NCI-H82 (cell line): ENCODE data around the gene U2AF2.
A peak's percentile ranks its signal among the peaks of the same experiment; 100 is the strongest.

Source experiments
- DNase-seq: peaks from one replicate; lab custom pipeline; 2025; lab: John Stamatoyannopoulos, UW

The U2AF2 gene

GRCh38 chr19:55654868-55655647 is at the start of gene U2AF2:
U2AF2 (plus strand) TSS chr19:55655035; CDS start chr19:55655105, 70 bp downstream.
- peak; percentile 95 for DNase-seq

GRCh38 chr19:55605207-55605636 is 49.6 kb upstream of the U2AF2 start:
- DNase-seq = peak; percentile 99

GRCh38 chr19:55605637-55606470 is 49.0 kb upstream of the U2AF2 start, which contains the start of gene ZNF865:
ZNF865 (plus strand) TSS chr19:55605647; CDS start chr19:55613619, 7,972 bp downstream.
- DNase-seq = peak; percentile 93

- DNase-seq = no peak
These were observed 48.4 kb upstream of the U2AF2 start for GRCh38 chr19:55606471-55606787.

GRCh38 chr19:55606817-55607216 is 48.0 kb upstream of the U2AF2 start:
- DNase-seq = no peak

- no peak for DNase-seq
These were observed 45.5 kb upstream of the U2AF2 start for GRCh38 chr19:55609326-55609725.

- DNase-seq = no peak
These were observed 43.4 kb upstream of the U2AF2 start for GRCh38 chr19:55611300-55611982.

GRCh38 chr19:55611983-55612645 is 42.7 kb upstream of the U2AF2 start:
- no peak for DNase-seq

- no peak for DNase-seq
These were observed 41.4 kb upstream of the U2AF2 start for GRCh38 chr19:55613396-55613795.

GRCh38 chr19:55613930-55614710 is 40.7 kb upstream of the U2AF2 start:
- no peak for DNase-seq

GRCh38 chr19:55614711-55615542 is 39.9 kb upstream of the U2AF2 start:
- no peak for DNase-seq

- no peak for DNase-seq
These were observed 39.1 kb upstream of the U2AF2 start for GRCh38 chr19:55615543-55616394.

- DNase-seq = no peak
These were observed 38.4 kb upstream of the U2AF2 start for GRCh38 chr19:55616395-55616875.

- DNase-seq = no peak
These were observed 37.4 kb upstream of the U2AF2 start for GRCh38 chr19:55617426-55617825.

- DNase-seq = no peak
These were observed 36.4 kb upstream of the U2AF2 start for GRCh38 chr19:55618426-55618825.

GRCh38 chr19:55619286-55619685 is 35.5 kb upstream of the U2AF2 start:
- no peak for DNase-seq

GRCh38 chr19:55620410-55621204 is 34.2 kb upstream of the U2AF2 start:
- no peak for DNase-seq

GRCh38 chr19:55621205-55621672 is 33.6 kb upstream of the U2AF2 start:
- no peak for DNase-seq
